GM23338 (cell line): ENCODE data around the gene CAPN1. TPM values are rescaled to one million over a fixed set of nuclear protein-coding genes. Genes with fewer than 3 reads are reported as not detected.

ENCODE experiments used
- ATAC-seq: fragments of 200-7000 bp; cut with Tn5 transposase; 3 replicates; pipeline ENCODE4 v1.9.1; 2020
- DNase-seq: peaks from one replicate; pipeline ENCODE4 v3.0.0-alpha.2; 2015; ENCODE audit warnings: low spot score
- H2AFZ ChIP-seq: fragments of 200-600 bp; sonication (generic); 2 replicates; pipeline ENCODE4 v1.8.0; 2016; ENCODE audit warnings: antibody characterized with exemption, mild to moderate bottlenecking, moderate library complexity
- H3F3A ChIP-seq: fragments of 200-600 bp; sonication (generic); replicated peaks from 2 replicates; pipeline ENCODE4 v1.8.0; 2017; ENCODE audit warnings: antibody characterized with exemption, mixed run types, low read depth
- H3K27ac ChIP-seq: fragments of 200-600 bp; sonication (generic); 2 replicates; pipeline ENCODE4 v1.6.1; 2016; ENCODE audit warnings: low read depth
- H3K27me3 ChIP-seq: fragments of 200-600 bp; sonication (generic); 2 replicates; pipeline ENCODE4 v1.8.0; 2016; ENCODE audit warnings: mild to moderate bottlenecking, mixed run types, moderate library complexity; ENCODE audit not compliant: insufficient read depth
- H3K36me3 ChIP-seq: fragments of 200-600 bp; sonication (generic); 2 replicates; pipeline ENCODE4 v1.8.0; 2016; ENCODE audit warnings: mild to moderate bottlenecking; ENCODE audit not compliant: insufficient read depth
- H3K4me1 ChIP-seq: fragments of 200-600 bp; sonication (generic); 2 replicates; pipeline ENCODE4 v1.8.0; 2016; ENCODE audit warnings: mild to moderate bottlenecking, moderate library complexity; ENCODE audit not compliant: insufficient read depth
- H3K4me2 ChIP-seq: fragments of 200-600 bp; sonication (generic); 2 replicates; pipeline ENCODE4 v1.7.1; 2017; ENCODE audit warnings: mixed run types
- H3K4me3 ChIP-seq: fragments of 200-600 bp; sonication (generic); 2 replicates; pipeline ENCODE4 v1.6.1; 2016; ENCODE audit warnings: mixed run types
- H3K79me2 ChIP-seq: fragments of 200-600 bp; sonication (generic); replicated peaks from 2 replicates; pipeline ENCODE4 v1.8.0; 2017; ENCODE audit warnings: mild to moderate bottlenecking; ENCODE audit not compliant: insufficient read depth
- H3K9me2 ChIP-seq: fragments of 200-600 bp; sonication (generic); 2 replicates; pipeline ENCODE4 v1.8.0; 2017; ENCODE audit not compliant: insufficient read depth
- H4K20me1 ChIP-seq: fragments of 200-600 bp; sonication (generic); replicated peaks from 2 replicates; pipeline ENCODE4 v1.8.0; 2017; ENCODE audit warnings: mild to moderate bottlenecking; ENCODE audit not compliant: insufficient read depth
- H3K27ac Mint-ChIP-seq: 2 replicates; pipeline ENCODE4 v1.8.0; 2020; ENCODE audit warnings: inconsistent platforms, mild to moderate bottlenecking, moderate library complexity, mixed read lengths
- H3K27me3 Mint-ChIP-seq: 3 replicates; pipeline ENCODE4 v1.8.0; 2022; ENCODE audit warnings: low read depth, mild to moderate bottlenecking, moderate library complexity, mixed read lengths, inconsistent platforms; ENCODE audit not compliant: insufficient read depth, poor library complexity
- H3K36me3 Mint-ChIP-seq: 3 replicates; pipeline ENCODE4 v1.8.0; 2021; ENCODE audit warnings: low read depth, mild to moderate bottlenecking, inconsistent platforms, moderate library complexity, mixed read lengths
- H3K4me1 Mint-ChIP-seq: 3 replicates; pipeline ENCODE4 v1.8.0; 2020; ENCODE audit warnings: mild to moderate bottlenecking, inconsistent platforms, mixed read lengths
- H3K4me3 Mint-ChIP-seq: 3 replicates; pipeline ENCODE4 v1.8.0; 2021; ENCODE audit warnings: moderate library complexity, mild to moderate bottlenecking, inconsistent platforms, mixed read lengths
- H3K9me3 Mint-ChIP-seq: 3 replicates; pipeline ENCODE4 v1.8.0; 2020; ENCODE audit warnings: moderate library complexity, mild to moderate bottlenecking, inconsistent platforms, mixed read lengths
- CREB1 ChIP-seq: fragments of 250-450 bp; sonication (Bioruptor Pico); IDR thresholded peaks from 2 replicates; pipeline ENCODE4 v1.5.0; 2020; ENCODE audit warnings: low read depth, mild to moderate bottlenecking, moderate library complexity
- CTCF ChIP-seq, 2 experiments: fragments of 200-600 bp in 1 of 2; sonication (generic) in 1 of 2; conservative IDR thresholded peaks; 2 replicates each; pipeline versions ENCODE4 v1.5.1 to v1.6.1; 2016 to 2017; ENCODE audit warnings: antibody characterized with exemption in 2 of 2, low read depth in 2 of 2, mild to moderate bottlenecking in 2 of 2, moderate library complexity in 1 of 2
- ETS1 ChIP-seq: IDR thresholded peaks from 2 replicates; pipeline ENCODE4 v1.6.1; 2016; ENCODE audit warnings: antibody characterized with exemption
- EZH2 ChIP-seq: fragments of 200-600 bp; sonication (generic); IDR thresholded peaks from one replicate; pipeline ENCODE4 v1.8.0; 2017; ENCODE audit warnings: antibody characterized with exemption, mild to moderate bottlenecking, low read depth; ENCODE audit not compliant: unreplicated experiment
- JUNB ChIP-seq: IDR thresholded peaks from one replicate; pipeline ENCODE4 v1.6.1; 2016; ENCODE audit warnings: antibody characterized with exemption; ENCODE audit not compliant: unreplicated experiment
- NANOG ChIP-seq: IDR thresholded peaks from 2 replicates; pipeline ENCODE4 v1.6.1; 2016; ENCODE audit warnings: antibody characterized with exemption, borderline replicate concordance
- POLR2AphosphoS5 ChIP-seq: IDR thresholded peaks from 2 replicates; pipeline ENCODE4 v1.6.1; 2016; ENCODE audit warnings: antibody characterized with exemption, low read depth
- STAT1 ChIP-seq: IDR thresholded peaks from one replicate; pipeline ENCODE4 v1.6.1; 2016; ENCODE audit warnings: antibody characterized with exemption; ENCODE audit not compliant: unreplicated experiment
- ZNF114 ChIP-seq: fragments of 250-450 bp; sonication (Bioruptor Pico); IDR thresholded peaks from 2 replicates; pipeline ENCODE4 v1.5.0; 2020; ENCODE audit warnings: mild to moderate bottlenecking, moderate library complexity
- ZNF331 ChIP-seq: fragments of 250-450 bp; sonication (Bioruptor Pico); IDR thresholded peaks from 2 replicates; pipeline ENCODE4 v1.5.0; 2020; ENCODE audit warnings: low read depth, mild to moderate bottlenecking, moderate library complexity
- polyA plus RNA-seq: library from polyadenylated mRNA; unstranded; fragments of >200 nt; fragmentation: Nextera tagmentation; extraction: Ambion mirVana; gene quantifications from 2 replicates; pipeline ENCODE4 v1.2.1, GENCODE V29; 2016
- total RNA-seq: library from RNA; depleted of rRNA; stranded (reverse); fragments of >200 nt; shearing (Covaris generic); gene quantifications from 2 replicates; pipeline ENCODE4 v1.2.3, GENCODE V29; 2014
- TF ChIP-seq, protein P1 (sequence below): IDR thresholded peaks from one replicate; pipeline ENCODE4 v1.6.1; 2018; ENCODE audit warnings: antibody characterized with exemption; ENCODE audit not compliant: unreplicated experiment
- TF ChIP-seq, protein P2 (sequence below): fragments of 250-450 bp; sonication (Bioruptor Pico); IDR thresholded peaks from 2 replicates; pipeline ENCODE4 v1.5.0; 2020; ENCODE audit warnings: mild to moderate bottlenecking, moderate library complexity

CAPN1 gene
- total and polyA plus RNA-seq, 2 experiments from 2014 or later = 67.3 to 277 TPM

DNA sequence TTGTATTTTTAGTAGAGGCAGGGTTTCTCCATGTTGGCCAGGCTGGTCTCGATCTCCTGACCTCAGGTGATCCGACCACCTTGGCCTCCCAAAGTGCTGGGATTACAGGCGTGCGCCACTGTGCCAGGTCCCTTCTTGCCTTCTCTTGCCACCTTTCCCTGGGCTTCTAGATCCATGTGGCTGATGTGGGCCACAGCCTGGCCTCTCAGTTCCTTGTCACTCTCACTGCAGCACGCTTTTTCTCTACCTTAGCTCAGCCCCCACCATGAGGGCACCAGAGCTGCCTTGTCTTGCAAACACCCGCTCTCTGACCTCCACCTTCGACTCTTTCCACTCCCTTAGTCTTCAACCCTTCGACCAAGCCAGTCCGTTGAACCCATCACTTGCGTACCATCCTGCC lies 7.5 kb downstream of the CAPN1 start:
- H3K27me3 Mint-ChIP-seq = peaks cover 13% of the 10 kb centered on the region
- H3K27ac Mint-ChIP-seq = no peak overlapping the region
- ATAC-seq (no peak), DNase-seq (no peak)
- no peaks in the 10 kb centered on the region for H3K27me3 ChIP-seq
- H3K4me1 ChIP-seq = peaks cover 16% of the 10 kb centered on the region
- H3K4me2 ChIP-seq = no peak overlapping the region
- no peak overlapping the region for H3K27ac ChIP-seq
- H3K79me2 ChIP-seq = peaks cover 10% of the 10 kb centered on the region
- H3K4me3 ChIP-seq = no peak overlapping the region
- H2AFZ ChIP-seq = no peak overlapping the region
- H3K9me2 ChIP-seq = no peaks in the 10 kb centered on the region
- H3K4me3 Mint-ChIP-seq = no peak overlapping the region; the same call in 2 of the 3 replicates
- peaks cover 31% of the 10 kb centered on the region for H3K36me3 ChIP-seq
- TF ChIP-seq, protein P1, sequence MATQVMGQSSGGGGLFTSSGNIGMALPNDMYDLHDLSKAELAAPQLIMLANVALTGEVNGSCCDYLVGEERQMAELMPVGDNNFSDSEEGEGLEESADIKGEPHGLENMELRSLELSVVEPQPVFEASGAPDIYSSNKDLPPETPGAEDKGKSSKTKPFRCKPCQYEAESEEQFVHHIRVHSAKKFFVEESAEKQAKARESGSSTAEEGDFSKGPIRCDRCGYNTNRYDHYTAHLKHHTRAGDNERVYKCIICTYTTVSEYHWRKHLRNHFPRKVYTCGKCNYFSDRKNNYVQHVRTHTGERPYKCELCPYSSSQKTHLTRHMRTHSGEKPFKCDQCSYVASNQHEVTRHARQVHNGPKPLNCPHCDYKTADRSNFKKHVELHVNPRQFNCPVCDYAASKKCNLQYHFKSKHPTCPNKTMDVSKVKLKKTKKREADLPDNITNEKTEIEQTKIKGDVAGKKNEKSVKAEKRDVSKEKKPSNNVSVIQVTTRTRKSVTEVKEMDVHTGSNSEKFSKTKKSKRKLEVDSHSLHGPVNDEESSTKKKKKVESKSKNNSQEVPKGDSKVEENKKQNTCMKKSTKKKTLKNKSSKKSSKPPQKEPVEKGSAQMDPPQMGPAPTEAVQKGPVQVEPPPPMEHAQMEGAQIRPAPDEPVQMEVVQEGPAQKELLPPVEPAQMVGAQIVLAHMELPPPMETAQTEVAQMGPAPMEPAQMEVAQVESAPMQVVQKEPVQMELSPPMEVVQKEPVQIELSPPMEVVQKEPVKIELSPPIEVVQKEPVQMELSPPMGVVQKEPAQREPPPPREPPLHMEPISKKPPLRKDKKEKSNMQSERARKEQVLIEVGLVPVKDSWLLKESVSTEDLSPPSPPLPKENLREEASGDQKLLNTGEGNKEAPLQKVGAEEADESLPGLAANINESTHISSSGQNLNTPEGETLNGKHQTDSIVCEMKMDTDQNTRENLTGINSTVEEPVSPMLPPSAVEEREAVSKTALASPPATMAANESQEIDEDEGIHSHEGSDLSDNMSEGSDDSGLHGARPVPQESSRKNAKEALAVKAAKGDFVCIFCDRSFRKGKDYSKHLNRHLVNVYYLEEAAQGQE = no peak
- TF ChIP-seq POLR2AphosphoS5 = no peak
- no peak for TF ChIP-seq CTCF (conservative IDR thresholded peaks at IDR 0.05; ENCODE audit: low read depth in 2 of 2)
- TF ChIP-seq EZH2 = no peak
- no peak for TF ChIP-seq NANOG
- TF ChIP-seq, protein P2, sequence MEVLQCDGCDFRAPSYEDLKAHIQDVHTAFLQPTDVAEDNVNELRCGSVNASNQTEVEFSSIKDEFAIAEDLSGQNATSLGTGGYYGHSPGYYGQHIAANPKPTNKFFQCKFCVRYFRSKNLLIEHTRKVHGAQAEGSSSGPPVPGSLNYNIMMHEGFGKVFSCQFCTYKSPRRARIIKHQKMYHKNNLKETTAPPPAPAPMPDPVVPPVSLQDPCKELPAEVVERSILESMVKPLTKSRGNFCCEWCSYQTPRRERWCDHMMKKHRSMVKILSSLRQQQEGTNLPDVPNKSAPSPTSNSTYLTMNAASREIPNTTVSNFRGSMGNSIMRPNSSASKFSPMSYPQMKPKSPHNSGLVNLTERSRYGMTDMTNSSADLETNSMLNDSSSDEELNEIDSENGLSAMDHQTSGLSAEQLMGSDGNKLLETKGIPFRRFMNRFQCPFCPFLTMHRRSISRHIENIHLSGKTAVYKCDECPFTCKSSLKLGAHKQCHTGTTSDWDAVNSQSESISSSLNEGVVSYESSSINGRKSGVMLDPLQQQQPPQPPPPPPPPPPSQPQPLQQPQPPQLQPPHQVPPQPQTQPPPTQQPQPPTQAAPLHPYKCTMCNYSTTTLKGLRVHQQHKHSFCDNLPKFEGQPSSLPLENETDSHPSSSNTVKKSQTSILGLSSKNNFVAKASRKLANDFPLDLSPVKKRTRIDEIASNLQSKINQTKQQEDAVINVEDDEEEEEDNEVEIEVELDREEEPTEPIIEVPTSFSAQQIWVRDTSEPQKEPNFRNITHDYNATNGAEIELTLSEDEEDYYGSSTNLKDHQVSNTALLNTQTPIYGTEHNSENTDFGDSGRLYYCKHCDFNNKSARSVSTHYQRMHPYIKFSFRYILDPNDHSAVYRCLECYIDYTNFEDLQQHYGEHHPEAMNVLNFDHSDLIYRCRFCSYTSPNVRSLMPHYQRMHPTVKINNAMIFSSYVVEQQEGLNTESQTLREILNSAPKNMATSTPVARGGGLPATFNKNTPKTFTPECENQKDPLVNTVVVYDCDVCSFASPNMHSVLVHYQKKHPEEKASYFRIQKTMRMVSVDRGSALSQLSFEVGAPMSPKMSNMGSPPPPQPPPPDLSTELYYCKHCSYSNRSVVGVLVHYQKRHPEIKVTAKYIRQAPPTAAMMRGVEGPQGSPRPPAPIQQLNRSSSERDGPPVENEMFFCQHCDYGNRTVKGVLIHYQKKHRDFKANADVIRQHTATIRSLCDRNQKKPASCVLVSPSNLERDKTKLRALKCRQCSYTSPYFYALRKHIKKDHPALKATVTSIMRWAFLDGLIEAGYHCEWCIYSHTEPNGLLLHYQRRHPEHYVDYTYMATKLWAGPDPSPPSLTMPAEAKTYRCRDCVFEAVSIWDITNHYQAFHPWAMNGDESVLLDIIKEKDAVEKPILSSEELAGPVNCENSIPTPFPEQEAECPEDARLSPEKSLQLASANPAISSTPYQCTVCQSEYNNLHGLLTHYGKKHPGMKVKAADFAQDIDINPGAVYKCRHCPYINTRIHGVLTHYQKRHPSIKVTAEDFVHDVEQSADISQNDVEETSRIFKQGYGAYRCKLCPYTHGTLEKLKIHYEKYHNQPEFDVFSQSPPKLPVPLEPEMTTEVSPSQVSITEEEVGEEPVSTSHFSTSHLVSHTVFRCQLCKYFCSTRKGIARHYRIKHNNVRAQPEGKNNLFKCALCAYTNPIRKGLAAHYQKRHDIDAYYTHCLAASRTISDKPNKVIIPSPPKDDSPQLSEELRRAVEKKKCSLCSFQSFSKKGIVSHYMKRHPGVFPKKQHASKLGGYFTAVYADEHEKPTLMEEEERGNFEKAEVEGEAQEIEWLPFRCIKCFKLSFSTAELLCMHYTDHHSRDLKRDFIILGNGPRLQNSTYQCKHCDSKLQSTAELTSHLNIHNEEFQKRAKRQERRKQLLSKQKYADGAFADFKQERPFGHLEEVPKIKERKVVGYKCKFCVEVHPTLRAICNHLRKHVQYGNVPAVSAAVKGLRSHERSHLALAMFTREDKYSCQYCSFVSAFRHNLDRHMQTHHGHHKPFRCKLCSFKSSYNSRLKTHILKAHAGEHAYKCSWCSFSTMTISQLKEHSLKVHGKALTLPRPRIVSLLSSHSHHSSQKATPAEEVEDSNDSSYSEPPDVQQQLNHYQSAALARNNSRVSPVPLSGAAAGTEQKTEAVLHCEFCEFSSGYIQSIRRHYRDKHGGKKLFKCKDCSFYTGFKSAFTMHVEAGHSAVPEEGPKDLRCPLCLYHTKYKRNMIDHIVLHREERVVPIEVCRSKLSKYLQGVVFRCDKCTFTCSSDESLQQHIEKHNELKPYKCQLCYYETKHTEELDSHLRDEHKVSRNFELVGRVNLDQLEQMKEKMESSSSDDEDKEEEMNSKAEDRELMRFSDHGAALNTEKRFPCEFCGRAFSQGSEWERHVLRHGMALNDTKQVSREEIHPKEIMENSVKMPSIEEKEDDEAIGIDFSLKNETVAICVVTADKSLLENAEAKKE = no peak
- TF ChIP-seq ETS1 = no peak
- TF ChIP-seq JUNB = no peak
- no peak for TF ChIP-seq ZNF331 (CRISPR knock-in tag)
- no peak for TF ChIP-seq ZNF114 (CRISPR knock-in tag)
- TF ChIP-seq STAT1 = no peak
- no peak for TF ChIP-seq CREB1
- peaks cover 26% of the 10 kb centered on the region for H3K4me1 Mint-ChIP-seq
- no peaks in the 10 kb centered on the region for H3K9me3 Mint-ChIP-seq
- peaks cover 10% of the 10 kb centered on the region; the same call in 1 of the 2 replicates for H3F3A ChIP-seq
- peaks cover 75% of the 10 kb centered on the region for H3K36me3 Mint-ChIP-seq
- 0 out of 2 replicates have a peak, but pooled peaks cover 7% of the 10 kb centered on the region for H4K20me1 ChIP-seq
